ENCODE data around the gene USP4.

The USP4 gene

GRCh38 chr3:49263159-49263889, 76.5 kb downstream of the USP4 start:
- TF ChIP-seq, protein P1, sequence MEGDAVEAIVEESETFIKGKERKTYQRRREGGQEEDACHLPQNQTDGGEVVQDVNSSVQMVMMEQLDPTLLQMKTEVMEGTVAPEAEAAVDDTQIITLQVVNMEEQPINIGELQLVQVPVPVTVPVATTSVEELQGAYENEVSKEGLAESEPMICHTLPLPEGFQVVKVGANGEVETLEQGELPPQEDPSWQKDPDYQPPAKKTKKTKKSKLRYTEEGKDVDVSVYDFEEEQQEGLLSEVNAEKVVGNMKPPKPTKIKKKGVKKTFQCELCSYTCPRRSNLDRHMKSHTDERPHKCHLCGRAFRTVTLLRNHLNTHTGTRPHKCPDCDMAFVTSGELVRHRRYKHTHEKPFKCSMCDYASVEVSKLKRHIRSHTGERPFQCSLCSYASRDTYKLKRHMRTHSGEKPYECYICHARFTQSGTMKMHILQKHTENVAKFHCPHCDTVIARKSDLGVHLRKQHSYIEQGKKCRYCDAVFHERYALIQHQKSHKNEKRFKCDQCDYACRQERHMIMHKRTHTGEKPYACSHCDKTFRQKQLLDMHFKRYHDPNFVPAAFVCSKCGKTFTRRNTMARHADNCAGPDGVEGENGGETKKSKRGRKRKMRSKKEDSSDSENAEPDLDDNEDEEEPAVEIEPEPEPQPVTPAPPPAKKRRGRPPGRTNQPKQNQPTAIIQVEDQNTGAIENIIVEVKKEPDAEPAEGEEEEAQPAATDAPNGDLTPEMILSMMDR (IDR thresholded peaks at IDR 0.05; ENCODE audit: insufficient read depth, missing control alignments) = no peak
- FAIRE-seq (no peak), DNase-seq (ENCODE audit: insufficient read length, low spot score) (no peak)

DNA sequence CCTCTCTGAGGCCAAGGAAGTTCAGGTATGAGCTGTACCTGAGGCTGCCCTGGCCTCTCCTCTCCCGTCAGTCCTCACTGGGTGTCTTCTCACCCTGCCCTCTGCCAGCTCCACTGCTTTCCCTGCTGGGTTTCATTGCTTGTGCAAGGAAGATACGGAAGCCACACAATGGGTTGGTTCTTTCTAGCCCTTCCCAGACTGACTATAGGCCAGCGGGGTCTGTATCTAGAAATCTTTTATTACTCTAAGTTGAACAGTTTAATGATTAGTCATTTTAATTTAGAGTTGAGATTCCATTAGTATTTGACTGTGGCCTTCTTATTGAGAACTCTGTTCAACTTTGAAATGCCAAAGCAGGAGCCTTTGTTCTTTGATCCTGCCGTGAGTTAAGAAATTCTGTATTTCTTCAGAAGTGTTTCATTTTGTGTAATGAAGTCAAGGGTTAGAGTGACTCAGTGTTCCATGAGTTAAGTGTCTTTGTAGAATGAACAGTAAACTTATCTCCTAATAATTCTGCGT, 79.0 kb downstream of the USP4 start:
- FAIRE-seq (no peak), DNase-seq (ENCODE audit: insufficient read length, low spot score) (no peak)
- TF ChIP-seq, protein P1 (IDR thresholded peaks at IDR 0.05; ENCODE audit: insufficient read depth, missing control alignments) = no peak

DNA sequence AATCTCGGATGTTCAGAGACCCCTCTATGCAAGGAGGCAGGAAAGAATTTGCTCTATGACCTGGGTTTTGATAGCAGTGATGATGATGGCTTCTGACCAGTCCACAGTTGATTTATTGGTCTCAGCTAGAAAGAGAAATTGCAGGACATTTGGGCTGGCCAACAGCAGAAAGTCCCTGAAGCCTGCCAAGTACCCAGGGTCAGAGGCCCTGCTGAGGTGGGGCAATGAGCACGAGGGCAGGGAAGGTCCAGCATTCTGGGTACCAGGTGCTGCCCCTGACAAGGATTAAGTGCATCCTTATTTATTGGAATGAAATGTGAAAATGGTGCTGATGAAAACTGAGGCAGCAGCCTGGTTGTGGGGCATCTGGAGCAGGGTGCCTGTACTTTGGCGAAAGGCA, 82.7 kb downstream of the USP4 start:
- FAIRE-seq = no peak
- no peak for DNase-seq (ENCODE audit: insufficient read length, low spot score)
- TF ChIP-seq, protein P1 (IDR thresholded peaks at IDR 0.05; ENCODE audit: insufficient read depth, missing control alignments) = no peak

- FAIRE-seq (no peak), DNase-seq (ENCODE audit: insufficient read length, low spot score) (no peak)
- TF ChIP-seq, protein P1 (IDR thresholded peaks at IDR 0.05; ENCODE audit: insufficient read depth, missing control alignments) = no peak
Observed at GRCh38 chr3:49255718-49256511, 83.9 kb downstream of the USP4 start.

DNA sequence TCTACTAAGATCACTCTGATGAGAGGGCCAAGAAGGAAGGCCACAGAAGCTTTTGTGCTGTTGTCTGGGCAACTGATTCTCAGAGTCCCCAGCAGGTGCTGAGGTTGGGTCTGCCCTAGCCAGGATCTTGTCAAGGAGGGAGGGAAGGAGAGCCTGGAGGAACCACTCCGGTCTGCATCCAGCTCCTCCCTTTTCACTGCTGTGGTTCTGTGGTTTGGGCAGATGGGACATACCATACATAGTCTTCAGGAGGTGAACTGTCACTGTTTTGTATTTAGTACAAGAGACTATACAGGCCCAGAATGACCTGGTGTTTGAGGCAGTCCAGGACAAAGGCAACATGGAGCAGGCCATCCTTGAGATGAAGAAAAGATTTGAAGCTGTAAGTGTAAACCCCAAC, 84.7 kb downstream of the USP4 start:
- TF ChIP-seq, protein P1 (IDR thresholded peaks at IDR 0.05; ENCODE audit: insufficient read depth, missing control alignments) = no peak
- no peak for FAIRE-seq
- DNase-seq (ENCODE audit: insufficient read length, low spot score) = no peak

- TF ChIP-seq, protein P1 (IDR thresholded peaks at IDR 0.05; ENCODE audit: insufficient read depth, missing control alignments) = no peak
Observed at GRCh38 chr3:49253512-49253911, 86.3 kb downstream of the USP4 start.

More at GRCh38 chr3:49253512-49253911, 86.3 kb downstream of the USP4 start:
- no peak for DNase-seq (ENCODE audit: insufficient read length, low spot score)
- FAIRE-seq = no peak

All from D721Med (cell line).